TTC549 (cell line): ENCODE results near the gene FAM53A.

Source experiments
- FAIRE-seq: peaks from 2 replicates; lab custom pipeline; 2012; peaks lifted over from hg19 to GRCh38; lab: Jason Lieb, UNC

FAM53A gene

GRCh38 chr4:1592068-1592708, 91.9 kb downstream of the FAM53A start:
- FAIRE-seq: no peak

- no peak for FAIRE-seq
Observed at GRCh38 chr4:1591107-1591506, 93.0 kb downstream of the FAM53A start.

DNA sequence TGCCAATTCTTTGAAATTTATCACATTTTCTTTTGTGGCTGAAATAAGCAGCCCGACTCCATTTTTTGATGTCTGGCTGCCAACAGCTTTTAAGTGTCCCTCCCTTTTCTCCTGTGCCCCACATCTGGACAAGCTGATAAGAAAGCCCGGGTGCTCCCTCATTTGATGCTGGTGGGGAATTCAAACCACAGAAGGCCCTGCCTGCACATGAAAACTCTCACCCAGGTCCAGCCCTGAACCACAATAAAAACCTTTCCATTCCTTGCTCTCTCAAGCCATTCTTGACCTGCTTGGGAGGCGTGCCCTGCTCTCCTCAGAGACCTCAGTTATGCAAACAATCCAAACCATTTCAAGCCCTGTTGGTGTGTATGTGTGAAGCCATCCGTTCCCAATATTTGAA, 93.9 kb downstream of the FAM53A start:
- FAIRE-seq: no peak
